ENCODE results near the gene IGLL5. TPM values are rescaled to one million over a fixed set of nuclear protein-coding genes. Genes with fewer than 3 reads are reported as not detected.

Gene IGLL5
- polyA plus RNA-seq, 6 donors from 2014 or later: 233 to 640 (median 475) TPM

DNA sequence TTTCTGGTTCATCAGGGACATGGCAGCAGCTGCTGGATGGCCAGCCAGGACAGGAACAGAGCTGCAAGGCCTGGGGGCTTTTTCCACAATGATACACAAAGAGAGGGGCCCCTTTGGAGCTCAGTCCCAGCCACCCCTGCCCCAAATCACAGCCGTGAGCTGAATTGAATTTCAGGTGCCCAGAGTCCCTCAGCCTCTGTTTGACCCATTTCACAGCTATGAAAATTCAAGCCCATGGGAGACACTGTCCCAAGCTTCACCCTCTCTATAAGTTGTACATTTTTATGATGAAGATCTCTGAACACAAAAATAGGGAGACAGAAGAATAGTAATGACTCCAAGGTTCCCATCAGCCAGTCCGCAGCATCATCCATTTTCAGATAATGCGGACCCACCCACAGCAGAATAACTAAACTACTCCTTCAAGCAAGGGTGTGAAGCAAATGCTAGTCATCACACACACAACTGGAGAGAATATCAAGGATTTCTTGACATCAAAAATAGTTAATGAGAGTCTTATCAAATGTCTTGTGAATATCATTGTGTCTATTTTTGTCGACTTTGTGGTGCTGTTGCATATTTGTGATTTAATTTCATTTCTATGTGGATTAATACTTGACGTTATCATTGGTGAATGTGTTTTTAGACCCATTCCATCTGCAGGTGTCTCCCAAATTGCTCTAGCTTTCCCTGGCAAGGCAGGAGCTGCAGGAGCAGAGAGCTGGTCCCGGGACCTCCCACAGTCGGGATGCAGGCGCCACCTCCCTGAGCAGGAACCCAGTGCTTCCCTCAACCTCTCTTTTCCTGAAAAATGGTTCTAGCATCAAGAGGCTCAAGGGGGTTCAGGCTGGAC, 24.7 kb downstream of the IGLL5 start:
- H3K9me3 Mint-ChIP-seq: no peaks in the 10 kb centered on the region
- H3K4me1 Mint-ChIP-seq: peaks cover 83 to 100% (median 96%) of the 10 kb centered on the region in 3 donors
- DNase-seq (no peak), ATAC-seq (ENCODE audit: low read depth in 2 of 2) (no peak)
- H3K36me3 Mint-ChIP-seq: peaks cover 7 to 11% of the 10 kb centered on the region in 2 donors
- no peaks in the 10 kb centered on the region for H3K27me3 Mint-ChIP-seq
- peak overlapping the region in 5 of 8 donors; percentile 65 to 80 (median 69) for H3K4me3 Mint-ChIP-seq
- H3K27ac Mint-ChIP-seq: peak overlapping the region; percentile 84 to 97 (median 94)

DNA sequence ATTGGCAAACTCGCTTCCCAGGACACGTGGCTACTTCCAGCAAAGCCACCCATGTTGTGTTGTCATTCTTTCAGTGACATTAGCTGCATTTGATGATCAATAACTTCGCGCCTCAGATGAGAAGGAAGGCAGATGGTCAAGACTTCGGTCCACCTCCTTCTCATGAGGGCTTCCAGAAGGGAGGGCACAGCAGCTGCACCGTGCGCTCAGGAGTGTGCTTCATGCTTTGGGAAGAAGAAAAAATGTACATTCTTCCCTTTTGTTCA, 25.3 kb downstream of the IGLL5 start:
- H3K4me1 Mint-ChIP-seq: peaks cover 83 to 100% (median 96%) of the 10 kb centered on the region in 3 donors
- H3K9me3 Mint-ChIP-seq: no peaks in the 10 kb centered on the region
- H3K4me3 Mint-ChIP-seq: peak overlapping the region in 6 of 8 donors; percentile 13 to 81 (median 67)
- H3K27ac Mint-ChIP-seq: peak overlapping the region in 4 of 6 donors; percentile 49 to 96 (median 94)
- peaks cover 7 to 11% of the 10 kb centered on the region in 2 donors for H3K36me3 Mint-ChIP-seq
- ATAC-seq (ENCODE audit: low read depth in 2 of 2) (no peak), DNase-seq (no peak)
- H3K27me3 Mint-ChIP-seq: no peaks in the 10 kb centered on the region

DNA sequence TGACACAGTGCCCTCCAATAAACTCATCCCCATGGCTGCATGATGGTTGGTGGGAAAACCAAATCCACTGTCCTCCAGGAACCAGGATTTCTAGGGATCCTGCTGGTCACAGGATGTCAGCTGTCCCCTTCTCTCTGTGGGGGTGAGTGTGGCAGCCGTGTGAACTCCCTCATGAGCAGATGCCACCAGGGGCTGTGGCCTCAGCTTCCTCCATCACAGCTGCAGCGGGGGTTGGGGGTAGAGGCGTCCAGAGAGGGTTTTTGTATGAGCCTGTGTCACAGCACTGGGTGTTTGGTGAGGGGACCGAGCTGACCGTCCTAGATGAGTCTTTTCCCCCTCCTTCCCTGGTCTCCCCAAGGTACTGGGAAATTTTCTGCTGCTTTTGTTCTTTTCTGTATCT, 26.4 kb downstream of the IGLL5 start:
- H3K4me3 Mint-ChIP-seq: peak overlapping the region; percentile 41 to 81 (median 68)
- H3K9me3 Mint-ChIP-seq: no peaks in the 10 kb centered on the region
- peak overlapping the region; percentile 89 to 97 (median 96) for H3K27ac Mint-ChIP-seq
- ATAC-seq (ENCODE audit: low read depth in 2 of 2) (peak; percentile 72 to 79), DNase-seq (peak; percentile 46)
- H3K27me3 Mint-ChIP-seq: no peaks in the 10 kb centered on the region
- H3K4me1 Mint-ChIP-seq: peaks cover 79 to 100% (median 96%) of the 10 kb centered on the region in 3 donors
- peaks cover 7 to 11% of the 10 kb centered on the region in 2 donors for H3K36me3 Mint-ChIP-seq

DNA sequence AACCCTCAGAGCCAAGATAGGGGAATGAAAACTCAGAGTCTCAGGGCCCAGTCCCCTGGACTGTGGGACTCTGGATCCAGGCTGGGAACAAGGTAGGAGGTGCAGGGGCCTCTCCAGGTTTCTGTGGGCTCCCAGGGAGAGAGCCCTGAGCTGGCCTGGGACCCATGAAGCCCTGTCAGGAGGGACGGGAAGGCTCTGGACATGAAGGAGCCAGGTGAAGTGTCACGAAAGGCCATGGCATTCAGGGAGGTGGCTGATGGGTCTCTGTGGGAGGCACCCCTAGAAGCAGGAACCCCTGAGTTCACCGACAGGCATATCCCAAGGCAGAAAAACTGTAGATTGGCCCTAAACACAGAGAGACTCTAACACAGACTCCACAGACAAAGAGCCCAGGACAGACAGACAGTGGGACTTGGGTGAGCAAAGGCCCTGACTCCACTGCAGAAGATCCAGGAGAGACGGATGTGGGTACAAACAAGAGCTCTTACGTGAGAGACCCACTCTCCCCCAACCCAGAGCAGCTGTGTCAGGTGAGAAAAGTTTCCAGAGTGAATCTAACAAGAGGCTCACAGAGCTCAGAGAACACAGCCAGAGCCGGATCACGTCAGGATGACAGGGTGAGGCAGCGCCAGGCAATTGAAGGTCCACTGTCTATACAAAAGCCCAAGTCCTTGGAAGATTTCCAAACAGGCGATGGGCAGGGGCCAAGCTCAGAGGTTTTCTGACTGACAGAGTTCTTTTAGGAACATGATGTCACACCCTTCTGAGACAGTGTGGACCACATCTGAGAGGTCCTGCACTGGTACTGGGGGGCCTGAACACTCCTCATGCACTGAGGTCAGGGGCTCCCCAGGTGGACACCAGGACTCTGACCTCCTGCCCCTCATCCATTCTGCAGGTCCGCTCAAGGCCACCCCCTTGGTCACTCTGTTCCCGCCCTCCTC, 27.4 kb downstream of the IGLL5 start:
- H3K4me1 Mint-ChIP-seq: peaks cover 79 to 99% (median 96%) of the 10 kb centered on the region in 3 donors
- H3K36me3 Mint-ChIP-seq: peaks cover 0 to 11% of the 10 kb centered on the region in 2 donors
- peak overlapping the region; percentile 89 to 97 (median 96) for H3K27ac Mint-ChIP-seq
- no peaks in the 10 kb centered on the region for H3K9me3 Mint-ChIP-seq
- ATAC-seq (ENCODE audit: low read depth in 2 of 2): no peak
- peak overlapping the region; percentile 41 to 81 (median 68) for H3K4me3 Mint-ChIP-seq
- H3K27me3 Mint-ChIP-seq: no peaks in the 10 kb centered on the region
- DNase-seq: no peak

DNA sequence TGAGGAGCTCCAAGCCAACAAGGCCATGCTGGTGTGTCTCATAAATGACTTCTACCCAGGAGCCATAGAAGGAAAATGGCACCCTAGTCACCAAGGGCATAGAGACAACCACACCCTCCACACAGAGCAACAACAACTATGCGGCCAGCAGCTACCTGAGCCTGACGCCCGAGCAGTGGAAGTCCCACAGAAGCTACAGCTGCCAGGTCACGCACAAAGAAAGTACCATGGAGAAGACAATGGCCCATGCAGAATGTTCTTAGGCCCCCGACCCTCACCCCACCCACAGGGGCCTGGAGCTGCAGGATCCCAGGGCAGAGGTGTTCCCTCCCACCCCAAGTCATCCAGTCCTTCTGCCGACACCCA, 28.0 kb downstream of the IGLL5 start:
- H3K4me3 Mint-ChIP-seq: peak overlapping the region in 3 of 8 donors; percentile 15 to 59 (median 37)
- no peak for DNase-seq
- H3K27ac Mint-ChIP-seq: peak overlapping the region in 5 of 6 donors; percentile 75 to 97 (median 92)
- no peaks in the 10 kb centered on the region for H3K27me3 Mint-ChIP-seq
- H3K9me3 Mint-ChIP-seq: no peaks in the 10 kb centered on the region
- H3K36me3 Mint-ChIP-seq: peaks cover 0 to 11% of the 10 kb centered on the region in 2 donors
- peaks cover 79 to 99% (median 96%) of the 10 kb centered on the region in 3 donors for H3K4me1 Mint-ChIP-seq
- ATAC-seq (ENCODE audit: low read depth in 2 of 2): no peak

DNA sequence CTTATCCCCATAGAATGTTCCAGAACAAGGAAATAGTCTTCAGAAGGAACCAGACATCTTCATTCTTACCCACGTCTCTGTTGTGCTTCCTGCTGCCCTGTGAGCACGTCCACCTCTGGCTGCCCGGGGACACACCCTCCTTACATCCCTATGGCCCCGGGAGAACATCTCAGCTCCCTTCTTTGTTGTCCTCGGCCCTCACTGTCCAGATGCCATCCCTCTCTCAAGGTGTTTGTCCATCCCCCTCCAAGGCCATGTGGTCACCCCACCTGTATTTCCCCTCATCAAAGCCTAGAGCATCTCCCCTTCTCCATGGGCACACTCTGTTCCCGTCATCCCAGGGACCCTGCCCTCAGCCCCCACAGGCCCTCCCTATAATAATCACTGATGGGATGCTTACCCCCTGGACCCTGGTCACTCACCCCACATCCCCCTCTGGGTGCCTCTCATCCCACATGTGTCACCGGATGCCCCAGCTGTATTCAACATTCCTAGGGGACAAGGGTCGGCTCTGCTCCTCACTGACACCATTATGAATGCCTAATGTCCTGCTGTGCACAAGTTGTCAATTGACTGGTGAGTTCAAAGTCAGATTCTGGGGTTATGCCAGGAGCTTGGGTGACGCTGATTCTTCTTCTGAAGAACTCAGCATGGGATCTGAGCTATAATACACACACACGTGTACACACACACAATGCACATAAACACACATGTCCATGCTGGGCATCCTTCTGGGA, 28.8 kb downstream of the IGLL5 start:
- H3K4me3 Mint-ChIP-seq: peak overlapping the region in 4 of 8 donors; percentile 15 to 59 (median 35)
- peaks cover 79 to 99% (median 96%) of the 10 kb centered on the region in 3 donors for H3K4me1 Mint-ChIP-seq
- H3K27ac Mint-ChIP-seq: peak overlapping the region in 5 of 6 donors; percentile 17 to 97 (median 92)

DNA sequence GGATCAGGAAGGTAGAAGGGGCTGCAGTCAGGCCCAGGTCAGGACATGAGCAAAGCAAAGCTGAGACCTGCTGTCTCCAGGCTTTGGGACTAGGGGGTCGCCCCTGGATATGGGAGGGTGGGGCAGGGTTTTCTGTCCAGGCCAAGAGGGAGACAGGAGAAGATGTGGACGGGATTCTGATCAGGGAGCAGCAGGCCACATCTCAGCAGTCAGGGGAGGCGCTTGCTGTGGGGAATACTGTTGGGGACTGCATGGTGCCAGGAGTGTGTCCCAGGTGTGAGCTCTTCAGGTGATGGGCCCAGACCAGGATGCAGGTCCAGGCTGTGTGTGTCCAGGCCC, 29.3 kb downstream of the IGLL5 start:
- Mint-ChIP-seq H3K27me3 (no peaks in the 10 kb centered on the region), H3K4me3 (peak overlapping the region in 1 of 8 donors; percentile 49), H3K36me3 (peaks cover 0 to 11% of the 10 kb centered on the region in 2 donors), H3K4me1 (peaks cover 79 to 99% (median 96%) of the 10 kb centered on the region in 3 donors), H3K9me3 (no peaks in the 10 kb centered on the region), H3K27ac (peak overlapping the region in 4 of 6 donors; percentile 11 to 97 (median 40))
- no peak for ATAC-seq (ENCODE audit: low read depth in 2 of 2)
- no peak for DNase-seq

More for the DNA sequence above, 28.8 kb downstream of the IGLL5 start:
- DNase-seq: no peak
- no peak for ATAC-seq (ENCODE audit: low read depth in 2 of 2)
- no peaks in the 10 kb centered on the region for H3K27me3 Mint-ChIP-seq
- H3K36me3 Mint-ChIP-seq: peaks cover 0 to 11% of the 10 kb centered on the region in 2 donors
- no peaks in the 10 kb centered on the region for H3K9me3 Mint-ChIP-seq

DNA sequence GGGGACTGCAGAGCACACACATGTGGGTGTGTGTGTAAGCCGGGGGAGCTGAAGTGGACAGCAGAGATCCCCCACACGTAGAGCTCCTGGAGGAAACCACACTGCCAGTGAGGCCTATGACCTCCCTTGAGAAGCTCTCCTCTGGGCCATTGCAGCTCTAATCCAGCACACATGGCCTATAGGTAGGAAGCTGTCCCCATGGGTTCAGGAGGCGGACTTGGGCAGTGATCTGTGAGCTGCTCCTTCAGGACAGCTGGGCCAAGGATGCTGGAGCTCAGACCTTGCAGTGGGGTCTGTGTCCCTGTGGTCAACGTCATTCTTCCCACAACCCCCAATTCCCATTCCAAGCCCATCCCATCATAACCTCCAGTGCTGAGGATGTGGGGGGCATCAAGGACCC, 29.8 kb downstream of the IGLL5 start:
- H3K27ac Mint-ChIP-seq: peak overlapping the region in 3 of 6 donors; percentile 37 to 81 (median 57)
- DNase-seq (no peak), ATAC-seq (ENCODE audit: low read depth in 2 of 2) (no peak)
- no peaks in the 10 kb centered on the region for H3K9me3 Mint-ChIP-seq
- H3K4me1 Mint-ChIP-seq: peaks cover 79 to 99% (median 96%) of the 10 kb centered on the region in 3 donors
- H3K4me3 Mint-ChIP-seq: peak overlapping the region in 2 of 8 donors; percentile 18 to 41
- H3K36me3 Mint-ChIP-seq: peaks cover 0 to 11% of the 10 kb centered on the region in 2 donors
- H3K27me3 Mint-ChIP-seq: no peaks in the 10 kb centered on the region

DNA sequence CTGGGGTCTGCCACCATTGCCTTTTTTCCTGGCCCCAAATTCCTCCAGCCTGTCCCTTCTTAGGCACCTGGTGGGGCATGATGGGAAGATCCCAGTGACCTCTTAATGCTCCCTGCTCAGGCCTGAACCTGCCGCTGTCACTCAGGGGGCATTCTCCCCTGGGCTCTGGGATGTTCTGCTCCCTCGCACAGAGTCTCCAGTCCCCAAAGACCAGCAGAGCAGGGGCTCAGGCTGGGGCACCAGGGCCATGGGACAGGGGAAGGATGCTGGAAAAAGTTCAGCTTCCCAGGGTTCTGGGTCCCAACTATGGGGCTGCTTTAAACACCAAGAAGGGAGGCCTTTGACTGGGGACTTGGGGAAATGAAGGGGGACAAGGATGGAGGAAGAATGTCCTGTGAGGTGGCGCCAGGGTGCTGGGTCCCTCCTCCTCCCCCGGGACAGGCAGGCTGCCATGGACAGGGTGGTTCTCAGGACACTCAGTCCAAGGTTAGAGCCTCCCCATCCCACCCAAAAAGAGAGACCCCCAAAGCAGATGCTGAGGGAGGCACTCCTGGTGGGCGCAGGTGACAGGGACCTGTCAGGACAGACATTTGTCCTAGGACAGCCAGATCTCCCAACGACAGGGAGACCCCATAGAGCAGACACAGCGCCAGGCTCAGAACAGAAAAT, 30.8 kb downstream of the IGLL5 start:
- no peak for DNase-seq
- Mint-ChIP-seq H3K4me3 (peak overlapping the region in 1 of 8 donors; percentile 45), H3K36me3 (peaks cover 0 to 11% of the 10 kb centered on the region in 2 donors), H3K4me1 (peaks cover 83 to 98% (median 96%) of the 10 kb centered on the region in 3 donors), H3K27ac (peak overlapping the region; percentile 32 to 88 (median 75)), H3K27me3 (no peaks in the 10 kb centered on the region), H3K9me3 (no peaks in the 10 kb centered on the region)
- ATAC-seq (ENCODE audit: low read depth in 2 of 2): no peak

DNA sequence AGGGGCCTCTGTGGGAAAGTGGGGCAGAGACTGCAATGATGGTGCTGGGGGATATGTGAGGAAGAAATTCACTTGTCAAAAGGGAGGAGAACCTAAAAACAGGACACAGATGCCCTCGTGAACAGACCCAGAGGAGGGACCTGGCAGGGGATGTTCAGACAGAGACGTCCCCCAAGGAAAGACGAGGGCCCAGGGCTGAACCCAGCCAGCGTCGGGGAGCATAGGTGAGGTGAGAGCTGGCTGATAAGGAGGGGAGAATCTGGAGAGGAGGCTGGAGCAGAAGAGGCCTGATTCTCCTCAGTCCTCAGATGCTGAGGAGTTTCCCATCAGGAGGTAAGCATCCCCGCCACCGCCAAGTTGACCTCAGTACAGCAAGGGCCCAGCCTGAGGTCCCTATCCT, 31.4 kb downstream of the IGLL5 start:
- no peak for DNase-seq
- no peaks in the 10 kb centered on the region for H3K27me3 Mint-ChIP-seq
- peaks cover 0 to 11% of the 10 kb centered on the region in 2 donors for H3K36me3 Mint-ChIP-seq

DNA sequence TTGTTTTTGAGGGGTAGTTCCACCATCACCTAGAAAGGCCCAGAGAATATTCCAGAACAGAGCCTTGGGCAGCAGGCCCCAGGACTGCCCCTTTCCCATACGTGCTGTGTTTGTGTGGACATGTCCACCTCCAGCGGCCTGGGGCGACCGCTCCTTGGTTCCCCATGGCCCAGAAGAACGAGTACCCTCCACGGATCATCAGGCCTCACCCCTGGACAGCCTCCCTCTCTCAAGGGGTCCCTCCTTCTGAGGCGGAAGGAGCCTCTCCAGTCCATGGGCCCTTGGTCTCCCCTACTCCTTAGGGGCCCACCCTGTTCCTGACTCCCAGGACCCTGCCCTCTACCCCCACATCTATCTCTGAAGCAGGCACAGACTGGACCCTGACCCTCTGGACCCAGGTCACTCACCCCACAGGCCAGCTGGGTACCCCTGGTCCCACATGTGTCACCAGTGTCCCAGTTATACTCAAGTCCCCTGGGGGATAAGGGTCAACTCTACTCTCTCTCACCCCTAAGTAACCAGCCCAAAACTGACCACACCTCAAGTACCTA, 32.6 kb downstream of the IGLL5 start:
- H3K27ac Mint-ChIP-seq: peak overlapping the region; percentile 39 to 91 (median 78)
- no peaks in the 10 kb centered on the region for H3K27me3 Mint-ChIP-seq
- H3K9me3 Mint-ChIP-seq: no peaks in the 10 kb centered on the region
- peaks cover 78 to 96% (median 93%) of the 10 kb centered on the region in 3 donors for H3K4me1 Mint-ChIP-seq
- DNase-seq (no peak), ATAC-seq (ENCODE audit: low read depth in 2 of 2) (no peak)
- peaks cover 0 to 11% of the 10 kb centered on the region in 2 donors for H3K36me3 Mint-ChIP-seq
- peak overlapping the region in 3 of 8 donors; percentile 29 to 57 (median 35) for H3K4me3 Mint-ChIP-seq

More for the DNA sequence above, 31.4 kb downstream of the IGLL5 start:
- no peaks in the 10 kb centered on the region for H3K9me3 Mint-ChIP-seq
- no peak for ATAC-seq (ENCODE audit: low read depth in 2 of 2)
- peaks cover 79 to 96% (median 93%) of the 10 kb centered on the region in 3 donors for H3K4me1 Mint-ChIP-seq
- H3K4me3 Mint-ChIP-seq: peak overlapping the region in 2 of 8 donors; percentile 4 to 81
- peak overlapping the region in 5 of 6 donors; percentile 32 to 91 (median 76) for H3K27ac Mint-ChIP-seq
